ENCODE results near the gene MBLAC1. TPM values are rescaled to one million over a fixed set of nuclear protein-coding genes. Genes with fewer than 3 reads are reported as not detected.
"Not testable (repeated sequence)": the region's sequence is repeated elsewhere in the genome, so short reads cannot be mapped to it uniquely, and the experiment has no call there.

Gene MBLAC1
- total and polyA plus RNA-seq, 4 donors: 3.1 to 5.8 (median 5.0) TPM

- WGBS (ENCODE audit: insufficient coverage): 10% methylated on average over 24 of the region's 24 CpGs
- DNase-seq (ENCODE audit: low read depth in 4 of 6, low spot score in 6 of 6): peak in 3 of 6 donors; percentile 39 to 89 (median 81)
- H3K27ac ChIP-seq (ENCODE audit: low read depth, low read length): no peak overlapping the region
- H3K36me3 ChIP-seq (ENCODE audit: control insufficient read depth, insufficient read depth, low read length): no peaks in the 10 kb centered on the region
- peaks cover 31% of the 10 kb centered on the region for H3K4me1 ChIP-seq (ENCODE audit: control insufficient read depth, insufficient read depth, low read length)
- H3K27me3 ChIP-seq (ENCODE audit: control insufficient read depth, insufficient read depth, low read length): no peaks in the 10 kb centered on the region
- no peak overlapping the region for H3K4me3 ChIP-seq (ENCODE audit: low read depth, low read length)
- H3K9me3 ChIP-seq (ENCODE audit: control insufficient read depth, insufficient read depth, low read length): no peaks in the 10 kb centered on the region
Measured at GRCh38 chr7:100130608-100131453, 4.1 kb downstream of the MBLAC1 start.

- no peak overlapping the region for H3K27ac ChIP-seq (ENCODE audit: low read depth, low read length)
- DNase-seq (ENCODE audit: low read depth in 4 of 6, low spot score in 6 of 6): no peak
- no peak overlapping the region for H3K4me3 ChIP-seq (ENCODE audit: low read depth, low read length)
- H3K9me3 ChIP-seq (ENCODE audit: control insufficient read depth, insufficient read depth, low read length): no peaks in the 10 kb centered on the region
- H3K4me1 ChIP-seq (ENCODE audit: control insufficient read depth, insufficient read depth, low read length): peaks cover 20% of the 10 kb centered on the region
- H3K27me3 ChIP-seq (ENCODE audit: control insufficient read depth, insufficient read depth, low read length): no peaks in the 10 kb centered on the region
- WGBS (ENCODE audit: insufficient coverage): no CpG with 5 or more reads among the region's 7 CpGs
- H3K36me3 ChIP-seq (ENCODE audit: control insufficient read depth, insufficient read depth, low read length): no peaks in the 10 kb centered on the region
Measured at GRCh38 chr7:100132126-100132525, 5.4 kb downstream of the MBLAC1 start.

- WGBS (ENCODE audit: insufficient coverage): 7% methylated on average over 2 of the region's 3 CpGs
- Histone ChIP-seq H3K36me3 (ENCODE audit: control insufficient read depth, insufficient read depth, low read length) (no peaks in the 10 kb centered on the region), H3K9me3 (ENCODE audit: control insufficient read depth, insufficient read depth, low read length) (no peaks in the 10 kb centered on the region), H3K27me3 (ENCODE audit: control insufficient read depth, insufficient read depth, low read length) (no peaks in the 10 kb centered on the region), H3K4me1 (ENCODE audit: control insufficient read depth, insufficient read depth, low read length) (peaks cover 20% of the 10 kb centered on the region), H3K27ac (ENCODE audit: low read depth, low read length) (peak overlapping the region; percentile 7), H3K4me3 (ENCODE audit: low read depth, low read length) (no peak overlapping the region)
- peak in 3 of 6 donors; percentile 33 to 76 (median 47) for DNase-seq (ENCODE audit: low read depth in 4 of 6, low spot score in 6 of 6)
Measured at GRCh38 chr7:100132697-100133151, 6.0 kb downstream of the MBLAC1 start.

- DNase-seq (ENCODE audit: low read depth in 4 of 6, low spot score in 6 of 6): no peak
- Histone ChIP-seq H3K27me3 (ENCODE audit: control insufficient read depth, insufficient read depth, low read length) (no peaks in the 10 kb centered on the region), H3K27ac (ENCODE audit: low read depth, low read length) (no peak overlapping the region), H3K36me3 (ENCODE audit: control insufficient read depth, insufficient read depth, low read length) (no peaks in the 10 kb centered on the region), H3K9me3 (ENCODE audit: control insufficient read depth, insufficient read depth, low read length) (no peaks in the 10 kb centered on the region), H3K4me1 (ENCODE audit: control insufficient read depth, insufficient read depth, low read length) (no peaks in the 10 kb centered on the region), H3K4me3 (ENCODE audit: low read depth, low read length) (no peak overlapping the region)
- 87% methylated on average over 6 of the region's 13 CpGs for WGBS (ENCODE audit: insufficient coverage)
Measured at GRCh38 chr7:100137851-100138760, 11.3 kb downstream of the MBLAC1 start.

DNA sequence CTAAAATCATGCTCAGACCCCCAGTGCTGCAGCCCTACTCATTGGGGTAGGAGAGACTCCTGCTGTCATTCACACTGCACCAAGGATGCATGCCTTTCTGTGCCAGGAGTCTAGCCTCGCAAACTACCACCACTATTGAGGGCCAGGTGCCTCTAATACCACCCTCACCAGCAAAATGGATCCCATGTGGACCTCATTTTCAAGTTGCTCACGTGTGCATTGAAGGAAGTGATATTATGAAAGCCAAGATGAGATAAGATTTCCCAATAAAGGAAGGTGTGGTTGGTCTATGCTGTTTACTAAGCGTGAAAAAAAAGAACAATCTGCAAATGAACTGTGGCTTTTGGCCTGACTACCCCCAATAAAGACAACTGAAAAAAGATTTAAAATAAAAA is 14.8 kb downstream of the MBLAC1 start:
- H3K27ac ChIP-seq (ENCODE audit: low read depth, low read length): no peak overlapping the region
- H3K36me3 ChIP-seq (ENCODE audit: control insufficient read depth, insufficient read depth, low read length): no peaks in the 10 kb centered on the region
- H3K4me3 ChIP-seq (ENCODE audit: low read depth, low read length): no peak overlapping the region
- no CpG with 5 or more reads among the region's 3 CpGs for WGBS (ENCODE audit: insufficient coverage)
- H3K9me3 ChIP-seq (ENCODE audit: control insufficient read depth, insufficient read depth, low read length): no peaks in the 10 kb centered on the region
- H3K4me1 ChIP-seq (ENCODE audit: control insufficient read depth, insufficient read depth, low read length): no peaks in the 10 kb centered on the region
- DNase-seq (ENCODE audit: low read depth in 4 of 6, low spot score in 6 of 6): no peak
- no peaks in the 10 kb centered on the region for H3K27me3 ChIP-seq (ENCODE audit: control insufficient read depth, insufficient read depth, low read length)

GRCh38 chr7:100142461-100142860 is 15.7 kb downstream of the MBLAC1 start:
- WGBS (ENCODE audit: insufficient coverage): 91% methylated on average over 3 of the region's 3 CpGs
- no peak for DNase-seq (ENCODE audit: low read depth in 4 of 6, low spot score in 6 of 6)
- H3K27ac ChIP-seq (ENCODE audit: low read depth, low read length): no peak overlapping the region
- H3K4me1 ChIP-seq (ENCODE audit: control insufficient read depth, insufficient read depth, low read length): no peaks in the 10 kb centered on the region
- H3K36me3 ChIP-seq (ENCODE audit: control insufficient read depth, insufficient read depth, low read length): no peaks in the 10 kb centered on the region
- no peaks in the 10 kb centered on the region for H3K27me3 ChIP-seq (ENCODE audit: control insufficient read depth, insufficient read depth, low read length)
- H3K9me3 ChIP-seq (ENCODE audit: control insufficient read depth, insufficient read depth, low read length): no peaks in the 10 kb centered on the region
- no peak overlapping the region for H3K4me3 ChIP-seq (ENCODE audit: low read depth, low read length)

GRCh38 chr7:100146350-100146749 is 19.6 kb downstream of the MBLAC1 start:
- WGBS (ENCODE audit: insufficient coverage): no CpG with 5 or more reads among the region's 4 CpGs
- not testable (repeated sequence) for DNase-seq (ENCODE audit: low read depth in 4 of 6, low spot score in 6 of 6); H3K9me3 ChIP-seq (ENCODE audit: control insufficient read depth, insufficient read depth, low read length); H3K27me3 ChIP-seq (ENCODE audit: control insufficient read depth, insufficient read depth, low read length); H3K36me3 ChIP-seq (ENCODE audit: control insufficient read depth, insufficient read depth, low read length); H3K4me3 ChIP-seq (ENCODE audit: low read depth, low read length); H3K27ac ChIP-seq (ENCODE audit: low read depth, low read length)
- H3K4me1 ChIP-seq (ENCODE audit: control insufficient read depth, insufficient read depth, low read length): peaks cover 20% of the 10 kb centered on the region

- H3K36me3 ChIP-seq (ENCODE audit: control insufficient read depth, insufficient read depth, low read length): peaks cover 5% of the 10 kb centered on the region
- WGBS (ENCODE audit: insufficient coverage): no CpG with 5 or more reads among the region's 2 CpGs
Measured at GRCh38 chr7:100147278-100147677, 20.5 kb downstream of the MBLAC1 start.

GRCh38 chr7:100148225-100148558 is 21.4 kb downstream of the MBLAC1 start:
- no peaks in the 10 kb centered on the region for H3K9me3 ChIP-seq (ENCODE audit: control insufficient read depth, insufficient read depth, low read length)
- DNase-seq (ENCODE audit: low read depth in 4 of 6, low spot score in 6 of 6): no peak
- peak overlapping the region; percentile 97 for H3K4me3 ChIP-seq (ENCODE audit: low read depth, low read length)
- H3K27me3 ChIP-seq (ENCODE audit: control insufficient read depth, insufficient read depth, low read length): no peaks in the 10 kb centered on the region
- H3K36me3 ChIP-seq (ENCODE audit: control insufficient read depth, insufficient read depth, low read length): peaks cover 8% of the 10 kb centered on the region
- H3K4me1 ChIP-seq (ENCODE audit: control insufficient read depth, insufficient read depth, low read length): peaks cover 20% of the 10 kb centered on the region
- peak overlapping the region; percentile 80 for H3K27ac ChIP-seq (ENCODE audit: low read depth, low read length)
- 18% methylated on average over 10 of the region's 14 CpGs for WGBS (ENCODE audit: insufficient coverage)

More at GRCh38 chr7:100147278-100147677, 20.5 kb downstream of the MBLAC1 start:
- DNase-seq (ENCODE audit: low read depth in 4 of 6, low spot score in 6 of 6): no peak
- H3K9me3 ChIP-seq (ENCODE audit: control insufficient read depth, insufficient read depth, low read length): no peaks in the 10 kb centered on the region
- no peaks in the 10 kb centered on the region for H3K27me3 ChIP-seq (ENCODE audit: control insufficient read depth, insufficient read depth, low read length)
- H3K4me3 ChIP-seq (ENCODE audit: low read depth, low read length): no peak overlapping the region
- H3K27ac ChIP-seq (ENCODE audit: low read depth, low read length): no peak overlapping the region
- H3K4me1 ChIP-seq (ENCODE audit: control insufficient read depth, insufficient read depth, low read length): peaks cover 20% of the 10 kb centered on the region
